ENCODE measurements around the gene S100G.

S100G gene

GRCh38 chrX:16633754-16634153 lies 16.2 kb upstream of the S100G start:
- no peaks in the 10 kb centered on the region; the same call in 1 of the 2 replicates for H3K36me3 ChIP-seq (ENCODE audit: insufficient read depth, low read length)
- no peak overlapping the region for H3K27ac ChIP-seq (ENCODE audit: low read length)
- H2AFZ ChIP-seq (ENCODE audit: low read depth, low read length): no peak overlapping the region
- no peaks in the 10 kb centered on the region for H4K20me1 ChIP-seq (ENCODE audit: insufficient read depth, low read length)
- no peaks in the 10 kb centered on the region for H3K4me1 ChIP-seq (ENCODE audit: insufficient read depth, low read length)
- H3K9me3 ChIP-seq (ENCODE audit: insufficient read depth, low read length, severe bottlenecking): no peaks in the 10 kb centered on the region
- no peaks in the 10 kb centered on the region for H3K79me2 ChIP-seq (ENCODE audit: insufficient read depth, low read length)
- H3K27me3 ChIP-seq (ENCODE audit: insufficient read depth, low read length, poor library complexity): no peaks in the 10 kb centered on the region
- ATAC-seq (ENCODE audit: insufficient read depth, low read depth) (no peak), DNase-seq (no peak)
- no peak for TF ChIP-seq EZH2 (IDR thresholded peaks at IDR 0.05; ENCODE audit: borderline replicate concordance, low read depth, low read length, severe bottlenecking)
- TF ChIP-seq CTCF (IDR thresholded peaks at IDR 0.05; ENCODE audit: borderline replicate concordance, extremely low read depth, low read length, poor library complexity, severe bottlenecking): no peak
- no peak overlapping the region for H3K4me2 ChIP-seq (ENCODE audit: insufficient read depth, low read length)
- no peak overlapping the region for H3K4me3 ChIP-seq (ENCODE audit: low read depth in 1 of 2, low read length in 2 of 2)
- H3K9ac ChIP-seq (ENCODE audit: low read depth, low read length): no peak overlapping the region

DNA sequence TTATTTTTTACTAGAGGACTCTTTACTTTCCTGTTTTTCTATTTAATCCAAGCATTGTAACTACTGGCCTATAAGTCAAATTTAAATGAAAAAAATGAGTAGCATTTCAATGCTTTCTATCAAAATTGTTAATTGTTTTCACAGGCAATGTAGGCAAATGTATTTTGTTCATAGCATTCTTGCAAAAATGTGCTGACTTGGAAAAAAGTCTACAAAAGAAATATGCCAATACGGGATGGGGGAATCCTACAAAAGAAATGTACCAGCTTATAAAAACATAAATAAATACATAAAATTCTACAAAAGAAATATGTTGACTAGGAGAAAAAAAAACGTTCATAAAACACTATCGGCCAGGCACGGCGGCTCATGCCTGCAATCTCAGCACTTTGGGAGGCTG lies 14.9 kb upstream of the S100G start:
- Histone ChIP-seq H3K27ac (ENCODE audit: low read length) (no peak overlapping the region), H3K9me3 (ENCODE audit: insufficient read depth, low read length, severe bottlenecking) (no peaks in the 10 kb centered on the region)
- TF ChIP-seq CTCF (IDR thresholded peaks at IDR 0.05; ENCODE audit: borderline replicate concordance, extremely low read depth, low read length, poor library complexity, severe bottlenecking): no peak
- TF ChIP-seq EZH2 (IDR thresholded peaks at IDR 0.05; ENCODE audit: borderline replicate concordance, low read depth, low read length, severe bottlenecking): no peak

DNA sequence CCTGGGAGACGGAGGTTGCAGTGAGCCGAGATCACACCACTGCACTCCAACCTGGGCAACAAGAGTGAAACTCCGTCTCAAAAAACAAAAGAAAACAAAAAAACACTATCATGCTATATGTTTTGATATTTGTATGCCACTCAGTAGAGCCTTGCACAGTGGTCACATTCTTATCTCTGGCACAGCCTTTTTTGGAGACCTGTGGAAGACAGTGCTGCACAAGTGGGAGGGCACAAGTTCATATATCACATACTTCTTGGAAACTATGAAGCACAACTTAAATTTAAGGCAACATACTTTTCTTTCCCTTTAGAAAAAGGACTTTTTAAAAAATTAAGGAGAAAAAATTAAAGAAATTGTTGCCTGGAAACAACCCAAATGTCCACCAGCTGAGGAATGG lies 14.4 kb upstream of the S100G start:
- no peak for ATAC-seq (ENCODE audit: insufficient read depth, low read depth)
- no peak for DNase-seq
- H4K20me1 ChIP-seq (ENCODE audit: insufficient read depth, low read length): no peaks in the 10 kb centered on the region
- H3K9ac ChIP-seq (ENCODE audit: low read depth, low read length): no peak overlapping the region
- TF ChIP-seq CTCF (IDR thresholded peaks at IDR 0.05; ENCODE audit: borderline replicate concordance, extremely low read depth, low read length, poor library complexity, severe bottlenecking) (no peak), EZH2 (IDR thresholded peaks at IDR 0.05; ENCODE audit: borderline replicate concordance, low read depth, low read length, severe bottlenecking) (no peak)
- H3K9me3 ChIP-seq (ENCODE audit: insufficient read depth, low read length, severe bottlenecking): no peaks in the 10 kb centered on the region
- no peaks in the 10 kb centered on the region for H3K27me3 ChIP-seq (ENCODE audit: insufficient read depth, low read length, poor library complexity)
- H3K79me2 ChIP-seq (ENCODE audit: insufficient read depth, low read length): no peaks in the 10 kb centered on the region
- no peaks in the 10 kb centered on the region for H3K4me1 ChIP-seq (ENCODE audit: insufficient read depth, low read length)
- no peaks in the 10 kb centered on the region; the same call in 1 of the 2 replicates for H3K36me3 ChIP-seq (ENCODE audit: insufficient read depth, low read length)
- no peak overlapping the region for H3K27ac ChIP-seq (ENCODE audit: low read length)
- no peak overlapping the region for H3K4me2 ChIP-seq (ENCODE audit: insufficient read depth, low read length)
- no peak overlapping the region for H3K4me3 ChIP-seq (ENCODE audit: low read depth in 1 of 2, low read length in 2 of 2)
- no peak overlapping the region for H2AFZ ChIP-seq (ENCODE audit: low read depth, low read length)

More for the DNA sequence above, 14.9 kb upstream of the S100G start:
- H4K20me1 ChIP-seq (ENCODE audit: insufficient read depth, low read length): no peaks in the 10 kb centered on the region
- H3K4me2 ChIP-seq (ENCODE audit: insufficient read depth, low read length): no peak overlapping the region
- H2AFZ ChIP-seq (ENCODE audit: low read depth, low read length): no peak overlapping the region
- no peak overlapping the region for H3K4me3 ChIP-seq (ENCODE audit: low read depth in 1 of 2, low read length in 2 of 2)
- no peak overlapping the region for H3K9ac ChIP-seq (ENCODE audit: low read depth, low read length)
- H3K4me1 ChIP-seq (ENCODE audit: insufficient read depth, low read length): no peaks in the 10 kb centered on the region
- no peaks in the 10 kb centered on the region for H3K79me2 ChIP-seq (ENCODE audit: insufficient read depth, low read length)
- H3K27me3 ChIP-seq (ENCODE audit: insufficient read depth, low read length, poor library complexity): no peaks in the 10 kb centered on the region
- H3K36me3 ChIP-seq (ENCODE audit: insufficient read depth, low read length): no peaks in the 10 kb centered on the region; the same call in 1 of the 2 replicates
- DNase-seq: no peak
- ATAC-seq (ENCODE audit: insufficient read depth, low read depth): no peak

- Histone ChIP-seq H3K9ac (ENCODE audit: low read depth, low read length) (no peak overlapping the region), H3K27me3 (ENCODE audit: insufficient read depth, low read length, poor library complexity) (no peaks in the 10 kb centered on the region), H3K4me2 (ENCODE audit: insufficient read depth, low read length) (no peak overlapping the region), H4K20me1 (ENCODE audit: insufficient read depth, low read length) (no peaks in the 10 kb centered on the region), H3K79me2 (ENCODE audit: insufficient read depth, low read length) (no peaks in the 10 kb centered on the region), H3K4me3 (ENCODE audit: low read depth in 1 of 2, low read length in 2 of 2) (no peak overlapping the region), H3K9me3 (ENCODE audit: insufficient read depth, low read length, severe bottlenecking) (no peaks in the 10 kb centered on the region), H3K4me1 (ENCODE audit: insufficient read depth, low read length) (no peaks in the 10 kb centered on the region), H3K36me3 (ENCODE audit: insufficient read depth, low read length) (no peaks in the 10 kb centered on the region; the same call in 1 of the 2 replicates), H3K27ac (ENCODE audit: low read length) (no peak overlapping the region), H2AFZ (ENCODE audit: low read depth, low read length) (no peak overlapping the region)
- TF ChIP-seq EZH2 (IDR thresholded peaks at IDR 0.05; ENCODE audit: borderline replicate concordance, low read depth, low read length, severe bottlenecking): no peak
- no peak for TF ChIP-seq CTCF (IDR thresholded peaks at IDR 0.05; ENCODE audit: borderline replicate concordance, extremely low read depth, low read length, poor library complexity, severe bottlenecking)
- no peak for DNase-seq
- no peak for ATAC-seq (ENCODE audit: insufficient read depth, low read depth)
Measured at GRCh38 chrX:16638533-16638932, 11.4 kb upstream of the S100G start.

All from DND-41 (cell line).